ENCODE results near the gene ADISSP.

The ADISSP gene

GRCh38 chr20:3711484-3711941, 56.0 kb downstream of the ADISSP start:
- DNase-seq, result no peak

GRCh38 chr20:3710703-3711483, 56.7 kb downstream of the ADISSP start:
- no peak for DNase-seq

DNA sequence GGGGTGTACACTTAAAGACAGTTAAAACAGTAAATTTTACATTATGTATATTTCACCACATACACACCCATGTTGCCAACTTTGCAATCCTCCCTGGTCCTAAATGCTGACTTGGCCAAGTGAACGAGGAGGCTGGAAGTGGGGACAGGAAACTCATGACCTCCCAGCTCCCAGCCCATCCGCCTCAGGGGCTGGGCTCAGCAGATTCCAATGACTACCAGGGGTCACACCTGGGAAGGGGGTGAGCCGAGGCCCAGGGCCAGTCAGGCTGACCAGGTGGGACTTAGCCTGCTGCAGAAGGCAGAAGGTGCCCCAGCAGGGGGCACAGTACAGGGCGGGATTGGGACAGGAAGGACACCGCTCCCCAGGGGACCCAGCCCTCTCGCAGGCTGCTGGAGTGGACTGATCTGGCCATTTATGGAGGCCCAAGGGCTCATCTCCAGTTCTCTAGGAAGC, 57.5 kb downstream of the ADISSP start:
- DNase-seq, result no peak

DNA sequence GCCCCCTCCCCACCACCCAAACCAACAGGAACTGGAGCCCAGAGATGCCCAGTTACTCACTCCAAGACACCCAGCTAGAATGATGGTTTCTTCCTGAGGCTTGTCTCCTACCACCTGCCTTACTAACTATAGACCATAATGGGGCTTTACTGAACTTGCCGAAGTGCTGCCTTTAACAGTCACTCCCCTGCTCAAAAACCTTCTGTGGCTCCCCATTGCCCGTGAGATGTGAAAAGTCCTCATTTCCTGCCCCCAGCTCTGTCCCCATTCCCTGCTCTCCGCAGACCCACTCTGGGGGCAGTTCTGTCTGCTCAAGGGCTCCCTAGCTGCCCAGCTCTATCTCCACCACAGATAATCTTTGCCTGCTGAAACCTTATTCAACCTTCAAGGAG, 60.0 kb downstream of the ADISSP start:
- no peak for DNase-seq

GRCh38 chr20:3706774-3707507, 60.6 kb downstream of the ADISSP start:
- DNase-seq, result no peak

DNA sequence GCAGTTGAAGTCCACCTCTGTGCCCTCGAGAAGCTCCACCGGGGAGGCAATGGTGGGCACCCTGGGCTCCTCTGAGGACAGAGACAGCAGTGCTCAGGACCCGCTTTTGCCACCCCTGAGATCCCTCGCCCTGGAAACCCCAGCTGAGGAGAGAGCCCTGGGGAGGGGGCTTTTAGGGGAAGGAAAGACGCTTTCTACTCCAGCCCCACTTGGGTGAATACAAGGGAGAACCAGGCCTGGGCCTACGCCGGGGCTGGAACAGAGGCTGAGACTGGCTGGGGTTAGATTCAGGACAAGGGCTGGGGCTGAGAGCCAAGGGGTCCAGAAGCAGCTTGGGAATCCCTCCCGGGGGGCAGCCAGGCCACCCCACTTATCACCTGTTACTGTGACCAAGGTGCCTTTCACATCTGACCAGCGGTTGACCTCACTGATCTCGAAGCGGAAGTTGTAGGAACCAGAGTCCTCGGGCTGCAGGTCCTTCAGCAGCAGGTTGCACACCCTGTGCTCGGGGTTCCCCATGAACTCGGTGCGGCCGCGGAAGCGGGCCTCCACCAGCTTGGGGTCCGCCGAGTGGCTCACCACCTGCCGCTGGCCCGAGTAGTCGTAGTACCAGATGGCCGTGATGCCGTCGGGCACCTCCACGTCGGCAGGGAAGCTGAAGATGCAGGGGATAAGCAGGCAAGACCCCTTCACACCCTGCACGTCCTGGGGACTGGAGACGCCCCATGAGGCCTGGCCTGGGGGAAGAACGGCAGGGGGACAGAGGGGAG, 61.4 kb downstream of the ADISSP start:
- no peak for DNase-seq

- DNase-seq, result no peak
These were observed 62.0 kb downstream of the ADISSP start for GRCh38 chr20:3705491-3705969.

- no peak for DNase-seq
These were observed 63.5 kb downstream of the ADISSP start for GRCh38 chr20:3704087-3704486.

Measured in cortex of kidney (tissue), 1 donor.